Fibroblast of lung (primary cell): ENCODE data around the gene ERVFRD-1.

Experiments used
- CTCF ChIP-seq, 2 donors: IDR thresholded peaks in 1 of 2; conservative IDR thresholded peaks in 1 of 2; 1 replicate in 1 of 2; 2 replicates in 1 of 2; pipeline ENCODE4 v1.5.1; 2011 to 2012; ENCODE audit warnings: low read length in 2 of 2, control low read depth in 1 of 2, inconsistent platforms in 1 of 2, low read depth in 1 of 2, mild to moderate bottlenecking in 1 of 2
- EZH2 ChIP-seq: IDR thresholded peaks from 2 replicates; pipeline ENCODE4 v1.5.1; 2012; ENCODE audit warnings: low read length, control low read depth, mild to moderate bottlenecking; ENCODE audit errors: missing control alignments

GRCh38 chr6:11113038-11113437, 1.5 kb upstream of the ERVFRD-1 start:
- TF ChIP-seq CTCF (conservative IDR thresholded peaks at IDR 0.05 in 1 of 2, IDR thresholded peaks at IDR 0.05 in 1 of 2; ENCODE audit: low read depth in 1 of 2, low read length in 2 of 2), result no peak
- TF ChIP-seq EZH2, result no peak
